Kidney capillary endothelial cell (primary cell): ENCODE data around the gene ANKAR.
"Not testable (repeated sequence)": the region's sequence is repeated elsewhere in the genome, so short reads cannot be mapped to it uniquely, and the experiment has no call there.

Source experiments
- DNase-seq: peaks from one replicate; pipeline ENCODE4 v3.0.0-alpha.2; 2018; ENCODE audit warnings: low spot score

The ANKAR gene

DNA sequence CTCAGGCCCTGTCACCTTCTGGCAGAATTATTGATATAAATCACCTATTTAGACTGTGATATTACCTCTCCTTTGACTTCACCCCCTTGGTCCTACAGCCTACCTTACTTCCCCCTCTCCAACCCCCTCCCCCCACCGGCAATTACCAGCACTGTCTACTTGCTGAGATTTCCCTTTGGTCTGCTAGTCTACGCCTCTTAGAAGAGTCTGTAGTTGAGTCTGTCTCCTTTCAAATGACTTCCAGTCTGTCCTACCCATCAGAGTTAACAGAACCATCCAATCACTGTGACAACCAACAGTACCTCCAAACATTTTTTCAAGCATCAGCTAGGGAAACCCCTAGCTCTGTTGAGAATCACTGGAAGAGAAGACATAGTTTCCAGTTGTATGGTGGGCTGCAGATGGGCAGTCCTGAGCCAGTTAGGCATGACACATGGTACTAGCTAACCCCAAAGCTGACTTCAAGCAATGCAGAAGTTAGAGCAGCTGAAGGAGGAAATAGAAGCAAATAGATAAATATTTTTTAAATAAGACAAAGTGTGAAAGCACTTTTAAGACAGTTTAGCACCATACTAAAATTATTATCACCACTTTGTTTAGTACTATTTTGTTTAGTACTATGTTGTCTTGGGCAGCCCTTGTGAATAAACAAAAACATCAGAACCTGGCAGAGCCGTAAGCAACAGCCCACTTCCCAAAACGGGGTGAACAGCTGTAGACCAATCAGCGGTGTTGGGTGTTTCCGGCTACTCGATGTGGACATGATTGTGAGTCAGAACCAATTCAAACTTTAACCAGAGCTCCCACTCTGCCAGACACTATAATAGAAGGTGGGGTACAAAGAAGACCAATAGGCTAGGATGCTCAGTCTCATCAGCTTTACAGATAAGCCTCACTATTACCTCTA lies 15.9 kb upstream of the ANKAR start:
- DNase-seq = no peak

DNA sequence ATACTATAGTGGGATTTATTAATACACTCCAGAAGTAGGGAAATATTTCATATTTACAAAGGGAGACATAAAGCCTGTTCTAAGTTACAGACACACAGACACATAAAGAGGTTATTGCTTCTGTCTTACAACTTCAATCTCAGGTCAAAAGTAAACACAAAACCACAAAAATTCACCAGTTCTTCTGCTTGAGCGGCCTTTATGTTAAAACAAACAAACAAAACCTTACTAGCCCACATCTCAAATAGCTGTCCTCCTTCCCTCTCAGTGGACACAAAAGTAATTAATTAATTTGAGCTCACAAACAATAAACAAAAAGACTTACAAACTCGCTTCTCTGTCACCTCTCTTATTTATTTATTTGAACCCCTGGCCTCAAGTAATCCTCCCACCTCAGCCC lies 14.7 kb upstream of the ANKAR start:
- DNase-seq = no peak

DNA sequence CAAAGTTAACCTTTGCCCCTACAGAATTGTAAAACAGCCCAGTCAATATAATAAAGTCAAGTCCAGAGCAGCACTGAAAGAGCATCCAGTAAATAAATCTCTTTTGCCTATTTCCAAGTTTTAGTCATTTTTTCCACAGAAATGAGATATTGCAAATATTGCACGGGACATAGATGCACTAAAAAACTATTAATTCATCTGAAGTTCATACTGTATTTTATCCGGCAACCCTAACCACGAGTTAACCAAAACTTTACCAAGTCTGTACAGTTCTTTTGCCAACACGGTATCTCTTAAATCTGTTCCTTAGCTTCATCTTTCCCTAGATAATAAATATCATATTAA lies 13.7 kb upstream of the ANKAR start:
- DNase-seq = no peak

DNA sequence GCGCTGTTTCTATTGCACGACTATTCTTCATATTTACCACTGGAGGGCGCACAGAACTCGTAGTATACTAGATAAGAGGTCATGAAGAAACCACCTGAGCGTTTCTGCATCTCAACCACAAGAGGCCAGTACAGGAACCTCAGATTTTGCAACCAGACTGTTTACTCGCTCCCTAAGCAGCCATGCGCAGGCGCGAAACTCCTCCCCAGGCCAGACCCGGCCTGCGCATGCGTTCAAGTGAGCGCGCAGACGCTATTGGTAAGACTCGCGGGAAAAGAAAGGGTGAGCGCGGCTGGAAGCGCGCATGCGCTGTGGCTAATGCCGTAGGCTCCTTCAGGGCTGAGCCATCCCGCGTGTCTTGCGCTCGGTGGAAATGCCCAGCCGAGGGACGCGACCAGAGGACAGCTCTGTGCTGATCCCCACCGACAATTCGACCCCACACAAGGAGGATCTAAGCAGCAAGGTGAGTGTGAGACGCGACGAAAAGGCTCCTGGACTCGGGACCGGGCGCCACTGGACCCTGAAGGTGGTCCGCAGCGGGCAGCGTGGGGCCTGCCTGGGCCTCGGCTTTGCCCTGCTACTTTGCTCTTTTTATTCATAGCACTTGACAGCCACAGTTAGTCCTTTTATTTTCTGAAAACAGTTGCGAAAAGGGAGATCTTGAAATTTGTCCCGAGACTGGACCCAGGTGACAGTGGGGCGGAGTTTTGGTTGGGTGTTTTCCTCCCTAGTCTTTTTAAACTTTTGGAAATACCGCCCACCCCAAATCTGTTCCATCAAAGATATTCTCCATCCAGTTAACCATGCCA lies 13.1 kb upstream of the ANKAR start, which contains the start of gene ASNSD1:
ASNSD1 (plus strand) TSS at position 312 of the 809 bp plus-strand sequence. CDS start 4,674 bp downstream, outside the sequence.
- DNase-seq = peak; percentile 99

DNA sequence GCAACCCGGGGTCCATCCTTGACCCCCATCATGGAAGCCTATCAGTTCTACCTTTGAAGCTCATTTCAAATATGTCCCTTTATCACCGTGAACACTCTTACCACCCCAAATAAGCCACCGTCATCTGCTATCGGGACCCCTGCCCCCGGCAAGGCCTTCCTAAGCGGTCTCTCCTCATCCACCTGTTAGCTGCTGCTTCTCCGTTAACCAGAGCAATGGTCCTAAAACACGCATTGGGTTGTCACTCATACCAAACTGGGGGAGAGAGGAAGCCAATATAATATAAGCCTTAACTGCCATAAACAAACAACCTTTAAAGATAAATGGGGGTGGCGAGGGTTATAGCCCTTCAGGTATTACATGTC lies 12.5 kb upstream of the ANKAR start:
- DNase-seq = no peak

DNA sequence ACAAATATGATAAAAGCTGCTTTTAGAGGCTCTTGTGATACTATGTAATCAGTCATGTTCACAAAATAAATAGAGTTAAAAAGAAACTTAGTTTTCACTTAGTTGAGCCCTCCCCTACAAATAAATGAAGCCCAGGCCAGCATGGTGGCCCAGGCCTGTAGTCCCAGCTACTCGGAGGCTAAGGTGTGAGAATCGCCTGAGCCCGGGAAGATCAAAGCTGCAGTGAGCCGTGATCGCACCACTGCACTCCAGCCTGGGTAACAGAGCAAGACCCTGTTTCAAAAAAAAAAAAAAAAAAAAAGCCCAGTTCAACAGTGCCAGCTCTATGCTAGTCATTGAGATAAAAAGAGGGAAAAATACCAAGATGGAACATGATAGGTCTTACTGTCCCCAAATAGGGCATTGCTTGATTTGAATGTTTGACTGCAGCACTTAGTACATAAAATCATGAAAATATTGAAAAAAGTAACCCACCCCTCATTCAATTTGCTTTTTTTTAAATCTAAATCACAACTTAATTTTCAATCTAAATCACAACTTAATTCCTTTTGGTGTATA lies 11.7 kb upstream of the ANKAR start:
- no peak for DNase-seq

DNA sequence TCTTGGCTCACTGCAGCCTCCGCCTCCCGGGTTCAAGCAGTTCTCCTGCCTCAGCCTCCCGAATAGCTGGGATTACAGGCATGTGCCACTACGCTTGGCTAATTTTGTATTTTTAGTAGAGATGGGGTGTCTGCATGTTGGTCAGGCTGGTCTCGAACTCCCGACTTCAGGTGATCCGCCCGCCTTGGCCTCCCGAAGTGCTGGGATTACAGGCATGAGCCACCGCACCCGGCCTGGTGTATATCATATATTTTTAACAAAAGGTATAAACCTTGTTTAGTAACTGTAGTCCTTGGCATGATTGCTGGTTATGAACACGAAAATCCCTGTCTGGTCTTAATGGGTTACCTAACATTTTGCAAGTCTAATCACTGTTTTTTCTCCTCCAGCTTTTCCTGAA lies 11.2 kb upstream of the ANKAR start:
- DNase-seq = not testable (repeated sequence)

DNA sequence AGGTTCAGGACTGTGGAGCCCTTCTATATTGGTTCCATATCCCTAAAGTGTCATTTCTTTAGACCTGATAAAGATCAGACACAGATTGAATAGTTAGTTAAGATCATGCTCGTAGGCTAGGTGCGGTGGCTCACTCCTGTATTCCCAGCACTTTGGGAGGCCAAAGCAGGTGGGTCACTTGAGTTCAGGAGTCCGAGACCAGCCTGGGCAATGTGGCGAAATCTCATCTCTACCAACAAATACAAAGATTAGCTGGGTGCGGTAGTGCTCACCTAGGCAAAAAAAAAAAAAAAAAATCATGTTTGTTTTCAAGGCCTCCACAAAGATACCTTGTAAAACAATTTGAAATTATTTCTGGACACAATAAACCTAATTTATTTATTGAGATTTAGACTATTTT lies 4.6 kb upstream of the ANKAR start:
- no peak for DNase-seq

DNA sequence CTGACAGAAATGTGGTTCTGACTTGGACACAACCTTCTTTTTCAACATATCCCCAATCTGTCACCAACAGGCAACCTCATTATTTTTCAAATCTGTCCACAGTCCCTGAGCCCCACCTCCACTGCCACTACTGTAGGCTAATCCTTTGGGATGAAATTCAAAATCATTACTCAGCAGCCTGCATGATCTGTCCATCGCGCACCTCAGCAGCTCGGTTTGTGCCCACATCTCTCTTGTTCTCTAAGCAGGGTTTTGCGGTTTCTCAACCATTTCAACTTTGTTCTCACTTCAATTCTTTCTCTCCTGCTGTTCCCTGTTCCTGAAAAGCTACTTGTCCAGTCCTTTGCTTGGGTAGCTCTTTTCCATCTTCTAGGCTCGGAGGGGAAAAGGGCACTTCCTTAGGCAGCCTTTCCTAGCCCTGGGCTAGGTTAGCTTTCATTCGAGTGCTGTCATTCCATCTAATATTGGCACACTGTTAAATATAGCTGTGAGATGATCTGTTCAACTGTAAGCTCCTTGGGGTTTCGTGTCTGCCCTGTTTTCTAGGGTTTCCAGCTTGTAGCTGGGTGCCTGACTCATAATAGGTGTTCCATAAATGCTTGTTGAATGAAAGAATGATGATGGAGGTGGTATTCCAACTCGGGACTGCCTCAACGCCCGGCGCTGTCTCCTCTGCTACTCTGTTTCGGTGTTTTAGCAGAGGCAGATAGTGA lies 653 bp upstream of the ANKAR start:
- DNase-seq = no peak

DNA sequence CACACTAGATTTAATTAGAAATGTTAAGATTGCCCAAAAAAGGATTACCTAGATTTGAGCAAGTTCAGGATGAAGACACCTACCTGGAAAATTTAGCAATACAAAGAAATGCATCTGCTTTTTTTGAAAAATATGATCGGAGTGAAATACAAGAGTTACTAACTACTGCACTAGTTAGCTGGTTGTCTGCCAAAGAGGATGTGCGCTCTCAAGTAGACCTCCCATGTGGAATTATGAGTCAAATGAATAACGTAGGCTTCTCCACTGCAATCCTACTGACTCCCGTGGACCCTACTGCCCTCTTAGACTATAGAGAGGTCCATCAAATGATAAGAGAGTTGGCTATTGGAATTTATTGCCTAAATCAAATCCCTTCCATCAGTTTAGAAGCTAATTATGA lies 2.0 kb downstream of the ANKAR start:
- no peak for DNase-seq

DNA sequence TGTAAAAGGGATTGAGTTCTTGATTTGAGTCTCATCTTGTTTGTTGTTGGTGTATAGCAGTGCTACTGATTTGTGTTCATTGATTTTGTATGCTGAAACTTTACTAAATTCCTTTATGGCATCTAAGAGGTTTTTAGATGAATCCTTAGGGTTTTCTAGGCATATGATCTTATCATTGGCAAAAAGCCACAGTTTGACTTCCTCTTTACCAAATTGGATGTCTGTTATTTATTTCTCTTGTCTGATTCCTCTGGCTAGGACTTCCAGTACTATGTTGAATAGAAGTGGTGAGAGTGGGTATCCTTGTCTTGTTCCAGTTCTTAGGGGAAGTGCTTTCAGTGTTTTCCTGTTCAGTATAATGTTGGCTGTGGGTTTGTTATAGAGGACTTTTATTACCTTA lies 4.8 kb downstream of the ANKAR start:
- no peak for DNase-seq

DNA sequence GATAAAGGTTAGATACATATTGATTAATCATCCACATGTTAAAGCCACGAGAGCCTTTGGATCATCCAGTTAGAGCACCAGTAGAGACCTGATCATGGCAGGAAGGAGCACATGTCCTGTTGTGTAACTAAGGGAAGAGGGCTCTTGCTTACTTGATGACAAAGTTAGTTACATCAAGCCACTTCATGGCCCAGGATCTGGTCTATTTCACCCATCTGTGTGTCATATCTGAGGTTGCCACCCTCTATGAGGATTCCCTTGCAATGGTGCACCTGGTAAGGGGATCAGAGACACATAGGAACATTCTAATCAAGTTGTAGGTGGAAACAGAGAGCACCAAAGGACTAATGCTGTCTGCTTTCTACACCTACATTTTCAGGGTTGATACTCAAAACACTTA lies 6.7 kb downstream of the ANKAR start:
- DNase-seq = no peak

DNA sequence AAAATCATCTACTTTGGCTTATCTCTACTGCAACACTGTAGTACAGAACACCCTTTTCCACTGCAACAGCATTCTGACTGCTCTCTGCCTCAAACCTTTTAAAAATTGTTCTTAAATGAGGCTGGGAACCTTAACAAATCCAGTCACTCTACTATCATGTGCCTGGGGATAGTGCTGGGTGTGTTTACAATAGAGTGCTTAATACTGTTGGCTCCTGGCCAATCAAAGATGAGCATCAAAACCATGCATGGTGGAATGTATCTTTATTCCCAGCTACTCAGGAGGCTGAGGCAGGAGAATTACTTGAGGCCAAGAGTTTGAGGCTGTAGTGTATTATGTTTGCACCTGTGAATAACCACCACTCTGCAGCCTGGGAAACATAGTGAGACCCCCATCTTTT lies 7.4 kb downstream of the ANKAR start:
- DNase-seq = no peak

DNA sequence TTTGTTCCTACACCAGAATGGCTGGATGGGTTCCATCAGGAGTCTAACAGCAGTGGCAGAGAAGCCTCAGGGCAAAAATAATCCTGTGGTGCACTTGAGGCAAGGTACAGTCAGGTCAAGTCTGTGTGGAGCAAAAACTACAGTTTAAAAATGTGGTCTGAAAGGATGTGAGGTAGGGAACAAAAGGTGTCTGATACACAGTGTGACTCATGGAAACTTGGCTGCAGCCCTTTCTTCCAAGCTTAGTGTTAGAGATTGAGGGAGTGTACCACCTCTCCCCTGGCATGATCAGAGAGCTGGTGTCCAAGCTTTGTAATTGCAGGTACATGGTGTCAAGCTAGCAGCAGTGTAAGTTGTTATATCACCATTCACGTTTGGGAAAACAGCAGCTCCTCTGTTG lies 8.9 kb downstream of the ANKAR start:
- DNase-seq = no peak

DNA sequence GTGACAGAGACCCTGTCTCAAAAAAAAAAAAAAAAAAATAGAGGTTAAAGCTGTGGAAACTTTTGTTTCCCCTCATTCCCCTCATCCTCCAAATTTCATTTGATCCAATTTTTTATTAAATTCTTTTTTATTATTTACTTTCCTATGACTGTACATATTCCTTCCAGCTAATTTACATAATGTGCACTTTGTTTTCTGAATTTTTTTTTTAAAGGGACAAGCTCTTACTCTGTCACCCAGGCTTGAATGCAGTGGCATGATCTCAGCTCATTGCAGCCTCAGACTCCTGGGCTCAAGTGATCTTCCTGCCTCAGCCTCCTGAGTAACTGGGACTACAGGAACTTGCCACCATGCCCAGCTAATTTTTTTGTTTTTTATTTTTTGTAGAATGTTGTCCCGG lies 10.3 kb downstream of the ANKAR start:
- DNase-seq = no peak

DNA sequence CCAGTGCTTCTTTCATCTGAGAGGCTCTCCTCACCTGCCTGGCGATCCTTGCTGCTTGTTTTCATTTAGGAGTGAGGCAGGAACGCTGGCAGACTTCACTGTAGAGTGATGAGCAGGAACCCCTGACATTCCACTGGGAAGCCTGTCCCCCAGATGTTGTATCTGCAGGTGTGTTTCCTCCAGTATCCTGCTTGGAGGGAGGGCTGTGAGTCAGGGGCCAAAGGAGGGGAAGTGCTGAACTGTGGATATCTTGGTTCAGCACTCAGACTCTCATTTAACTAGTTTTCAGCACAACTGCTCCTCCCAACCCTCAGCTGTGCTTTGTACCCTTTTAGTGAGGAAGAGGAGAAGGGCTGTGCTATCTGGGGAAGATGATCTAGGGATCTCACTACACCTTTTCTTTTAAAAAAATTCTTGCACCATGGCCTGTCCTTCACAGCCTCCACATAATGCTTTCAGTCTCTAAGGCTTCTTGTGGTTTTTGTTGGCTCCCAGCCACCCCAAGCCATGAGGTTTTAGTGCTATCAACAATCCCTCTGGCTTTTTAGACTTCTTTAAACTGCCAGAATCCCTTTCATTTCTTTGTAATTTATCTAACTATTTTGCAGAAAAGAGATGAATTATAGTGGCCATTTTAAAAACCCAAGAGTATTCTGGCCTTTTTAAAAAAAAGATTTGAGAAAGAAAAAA lies 11.2 kb downstream of the ANKAR start:
- no peak for DNase-seq

DNA sequence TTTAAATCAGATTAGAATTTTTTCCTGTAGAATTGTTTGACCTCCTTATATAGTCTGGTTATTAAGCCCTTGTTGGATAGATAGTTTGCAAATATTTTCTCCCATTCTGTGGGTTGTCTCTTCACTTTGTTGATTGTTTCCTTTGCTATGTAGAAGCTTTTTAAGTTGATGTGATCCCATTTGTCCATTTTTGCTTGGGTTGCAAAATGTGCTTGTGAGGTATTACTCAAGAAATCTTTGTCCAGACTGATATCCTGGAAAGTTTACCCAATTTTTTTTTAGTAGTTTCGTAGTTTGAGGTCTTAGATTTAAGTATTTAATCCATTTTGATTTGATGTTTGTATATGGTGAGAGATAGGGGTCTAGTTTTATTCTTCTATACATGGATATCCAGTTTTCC lies 13.3 kb downstream of the ANKAR start:
- DNase-seq = not testable (repeated sequence)

DNA sequence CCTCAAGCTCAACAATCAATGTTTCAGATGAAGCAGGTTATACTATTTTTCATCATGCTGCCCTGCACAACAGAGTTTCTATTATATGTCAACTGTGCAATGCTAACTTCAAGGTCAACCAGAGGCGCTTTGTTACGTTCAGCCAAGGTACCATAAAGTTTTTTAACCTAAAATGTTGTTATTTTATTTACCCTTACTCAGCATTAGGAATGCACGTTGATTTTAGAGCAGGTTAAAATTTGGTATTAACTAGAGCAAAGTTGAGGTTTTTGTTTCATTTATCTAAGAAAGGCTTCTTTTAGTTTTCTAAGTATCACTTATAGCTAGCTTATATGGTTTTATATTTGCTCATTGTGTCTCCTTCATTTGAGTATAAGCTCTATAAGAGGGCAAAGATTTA lies 21.8 kb downstream of the ANKAR start:
- DNase-seq = no peak

DNA sequence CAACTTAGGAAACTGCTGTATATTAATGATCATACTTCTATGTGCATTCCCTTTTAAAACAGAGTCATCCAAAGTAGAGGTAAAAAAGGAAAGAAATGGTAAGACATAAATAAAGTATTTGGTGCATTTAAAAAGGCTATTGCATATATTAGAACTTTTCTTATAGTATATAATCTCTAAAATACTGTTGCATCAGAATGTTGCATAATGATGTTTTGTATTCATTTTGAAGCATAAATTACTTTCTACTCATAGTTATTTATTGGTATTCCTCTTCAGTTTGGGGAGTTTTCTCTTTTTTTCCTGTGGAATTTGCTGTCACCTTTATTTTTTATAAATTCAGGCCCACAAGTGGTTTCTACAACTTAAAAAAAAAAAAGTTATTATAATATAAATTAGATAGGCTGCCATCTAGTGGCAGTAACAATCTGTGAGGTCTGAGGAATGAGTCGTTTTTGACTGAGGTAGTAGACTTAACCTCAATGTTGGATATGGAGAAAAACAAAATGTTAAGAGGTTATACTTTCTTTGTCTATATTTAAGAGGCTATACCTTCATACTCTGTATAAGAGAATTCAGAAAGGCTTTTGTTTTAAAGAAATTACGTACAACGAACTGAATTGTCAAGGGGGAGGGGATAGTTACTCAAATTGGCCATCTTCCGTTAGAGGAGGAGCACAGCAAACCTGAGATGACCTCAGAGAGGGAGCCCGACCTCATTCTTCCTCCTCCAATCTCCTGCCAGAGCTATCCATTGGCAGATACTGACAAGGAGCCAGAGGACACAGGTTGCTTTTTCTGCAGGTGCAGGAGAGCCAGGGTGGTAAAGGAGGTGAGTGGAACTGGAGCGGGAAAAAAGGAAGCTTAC lies 23.8 kb downstream of the ANKAR start:
- DNase-seq = peak; percentile 43

DNA sequence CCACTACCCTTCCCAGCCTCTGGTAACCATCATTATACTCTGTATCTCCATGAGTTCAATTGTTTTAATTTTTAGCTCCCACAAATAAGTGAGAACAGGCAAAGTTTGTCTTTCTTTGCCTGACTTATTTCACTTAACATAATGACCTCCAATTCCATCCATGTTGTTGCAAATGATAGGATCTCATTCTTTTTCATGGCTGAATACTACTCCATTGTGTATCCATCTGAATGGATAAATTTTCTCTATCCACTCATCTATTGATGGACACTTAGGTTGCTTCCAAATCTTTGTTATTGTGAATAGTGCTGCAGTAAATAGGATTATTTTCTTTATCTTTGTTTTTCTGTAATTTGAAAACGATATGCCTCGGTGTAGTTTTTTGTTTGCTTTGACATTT lies 26.2 kb downstream of the ANKAR start:
- no peak for DNase-seq

DNA sequence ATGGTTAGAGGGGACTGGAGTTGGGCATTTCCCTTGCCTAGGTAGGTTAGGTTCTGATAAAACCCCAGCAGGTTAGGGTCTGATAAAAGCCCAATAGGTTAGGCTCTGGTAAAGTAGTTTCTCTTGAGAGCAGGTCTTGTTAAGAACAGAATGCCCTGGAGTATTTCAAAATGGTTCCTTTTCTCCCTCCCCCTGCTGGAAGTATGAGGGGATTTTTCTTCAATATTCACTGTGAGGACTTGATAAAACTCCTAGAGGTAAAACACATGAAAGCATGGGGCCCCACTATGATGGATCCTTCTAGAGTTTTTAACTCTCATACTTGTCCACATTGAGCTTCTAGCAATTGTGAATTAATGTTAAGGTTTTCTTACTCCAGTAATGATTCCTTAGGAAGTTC lies 27.6 kb downstream of the ANKAR start:
- DNase-seq = no peak
